GM19328 (cell line): ENCODE results near the gene OR52M1.
A peak's percentile ranks its signal among the peaks of the same experiment; 100 is the strongest.
"Not testable (repeated sequence)": the region's sequence is repeated elsewhere in the genome, so short reads cannot be mapped to it uniquely, and the experiment has no call there.

ENCODE experiments used
- ATAC-seq: cut with Tn5 transposase; IDR thresholded peaks from one replicate; pipeline ENCODE4 v1.9.1; 2021; ENCODE audit warnings: mild to moderate bottlenecking, moderate library complexity; ENCODE audit not compliant: unreplicated experiment

Gene OR52M1

GRCh38 chr11:4544891-4545290 lies at the start of gene OR52M1:
OR52M1 (plus strand) TSS chr11:4545191; CDS start chr11:4545191, 0 bp downstream.
- ATAC-seq = no peak

- ATAC-seq = no peak
Observed at GRCh38 chr11:4495487-4495886, 49.5 kb upstream of the OR52M1 start.

- no peak for ATAC-seq
Observed at GRCh38 chr11:4495986-4496385, 49.0 kb upstream of the OR52M1 start.

- no peak for ATAC-seq
Observed at GRCh38 chr11:4496557-4497248, 48.3 kb upstream of the OR52M1 start.

GRCh38 chr11:4508886-4509285 lies 36.1 kb upstream of the OR52M1 start:
- no peak for ATAC-seq

GRCh38 chr11:4511282-4512245 lies 33.4 kb upstream of the OR52M1 start:
- no peak for ATAC-seq

GRCh38 chr11:4514196-4514595 lies 30.8 kb upstream of the OR52M1 start:
- no peak for ATAC-seq

GRCh38 chr11:4522339-4522738 lies 22.7 kb upstream of the OR52M1 start:
- no peak for ATAC-seq

GRCh38 chr11:4522752-4523151 lies 22.2 kb upstream of the OR52M1 start:
- ATAC-seq = no peak

- no peak for ATAC-seq
Observed at GRCh38 chr11:4523666-4524065, 21.3 kb upstream of the OR52M1 start.

- no peak for ATAC-seq
Observed at GRCh38 chr11:4527926-4528325, 17.1 kb upstream of the OR52M1 start.

GRCh38 chr11:4531686-4532085 lies 13.3 kb upstream of the OR52M1 start:
- not testable (repeated sequence) for ATAC-seq

GRCh38 chr11:4539603-4540219 lies 5.3 kb upstream of the OR52M1 start:
- ATAC-seq = peak; percentile 69

- no peak for ATAC-seq
Observed at GRCh38 chr11:4541071-4541470, 3.9 kb upstream of the OR52M1 start.

- no peak for ATAC-seq
Observed at GRCh38 chr11:4543561-4543960, 1.4 kb upstream of the OR52M1 start.

- ATAC-seq = no peak
Observed at GRCh38 chr11:4546878-4547277, 1.9 kb downstream of the OR52M1 start.

GRCh38 chr11:4547416-4547815 lies 2.4 kb downstream of the OR52M1 start:
- ATAC-seq = no peak

- no peak for ATAC-seq
Observed at GRCh38 chr11:4551346-4551979, 6.5 kb downstream of the OR52M1 start.

- ATAC-seq = no peak
Observed at GRCh38 chr11:4559527-4560440, 14.8 kb downstream of the OR52M1 start.

GRCh38 chr11:4560467-4560866 lies 15.5 kb downstream of the OR52M1 start:
- ATAC-seq = no peak
